Common myeloid progenitor, CD34-positive (primary cell): Measurements from ENCODE around the gene ERAP2. TPM values are rescaled to one million over a fixed set of nuclear protein-coding genes. Genes with fewer than 3 reads are reported as not detected.
A peak's percentile ranks its signal among the peaks of the same experiment; 100 is the strongest.

Source experiments
- CTCF ChIA-PET: fragments of 350-600 bp; sonication (Branson Sonifier 250); formaldehyde crosslinking; loops from one replicate; lab custom pipeline; 2021; ENCODE audit warnings: antibody characterized with exemption; lab: Charles Lee
- POLR2A ChIA-PET: fragments of 350-600 bp; sonication (Branson Sonifier 250); formaldehyde crosslinking; loops from one replicate; lab custom pipeline; 2021; ENCODE audit warnings: antibody characterized with exemption; lab: Charles Lee
- DNase-seq, 3 donors: peaks; one replicate each; pipeline versions ENCODE4 v3.0.0 to v3.0.0-alpha.2; 2013
- H3K27ac ChIP-seq, 2 experiments: 1 replicate in 1 of 2; 2 replicates in 1 of 2; pipeline ENCODE4 v1.7.0; 2013; ENCODE audit warnings: inconsistent platforms in 2 of 2, low read length in 2 of 2, mild to moderate bottlenecking in 2 of 2, low read depth in 1 of 2, moderate library complexity in 1 of 2; ENCODE audit not compliant: severe bottlenecking in 2 of 2, insufficient read depth in 1 of 2, poor library complexity in 1 of 2
- H3K27me3 ChIP-seq, 5 experiments: replicated peaks in 2 of 5; 1 replicate in 3 of 5; 2 replicates in 2 of 5; pipeline versions ENCODE4 v1.6.1 to v1.7.0; 2013; ENCODE audit warnings: low read length in 4 of 5, mild to moderate bottlenecking in 2 of 5, moderate library complexity in 2 of 5, inconsistent platforms in 1 of 5; ENCODE audit not compliant: insufficient read depth in 5 of 5, control insufficient read depth in 4 of 5
- H3K36me3 ChIP-seq, 4 experiments: 1 replicate in 2 of 4; 2 replicates in 2 of 4; pipeline versions ENCODE4 v1.6.1 to v1.7.0; 2013; ENCODE audit warnings: low read length in 3 of 4, control low read depth in 1 of 4, mild to moderate bottlenecking in 1 of 4; ENCODE audit not compliant: control insufficient read depth in 4 of 4, insufficient read depth in 4 of 4
- H3K4me1 ChIP-seq, 4 experiments: 1 replicate in 3 of 4; 2 replicates in 1 of 4; pipeline versions ENCODE4 v1.6.1 to v1.7.1; 2013; ENCODE audit warnings: low read length in 3 of 4, mild to moderate bottlenecking in 3 of 4, control low read depth in 1 of 4, inconsistent platforms in 1 of 4, moderate library complexity in 1 of 4; ENCODE audit not compliant: control insufficient read depth in 4 of 4, insufficient read depth in 4 of 4; ENCODE audit errors: control extremely low read depth in 1 of 4
- H3K4me3 ChIP-seq, 7 experiments: 1 replicate in 4 of 7; 2 replicates in 3 of 7; pipeline versions ENCODE4 v1.5.1 to v1.7.0; 2013; ENCODE audit warnings: mild to moderate bottlenecking in 7 of 7, low read length in 6 of 7, moderate library complexity in 6 of 7, inconsistent platforms in 2 of 7, low read depth in 2 of 7, control low read depth in 1 of 7; ENCODE audit not compliant: insufficient read depth in 4 of 7, control insufficient read depth in 1 of 7; ENCODE audit errors: extremely low read depth in 1 of 7
- H3K9me3 ChIP-seq, 5 experiments: 1 replicate in 4 of 5; 2 replicates in 1 of 5; pipeline versions ENCODE4 v1.6.1 to v1.7.1; 2013; ENCODE audit warnings: low read length in 4 of 5, mild to moderate bottlenecking in 2 of 5, inconsistent platforms in 1 of 5, low read depth in 1 of 5, moderate library complexity in 1 of 5; ENCODE audit not compliant: control insufficient read depth in 4 of 5, insufficient read depth in 2 of 5; ENCODE audit errors: control extremely low read depth in 1 of 5
- WGBS: methylation state at CpG from one replicate; pipeline ENCODE4 v1.1.5; 2013; ENCODE audit not compliant: insufficient coverage; 5-methylcytosine and 5-hydroxymethylcytosine counted together
- polyA plus RNA-seq: library from polyadenylated mRNA; unstranded; fragments of 120-200 nt; gene quantifications from one replicate; pipeline ENCODE4 v1.2.1, GENCODE V29; 2013

The ERAP2 gene
- polyA plus RNA-seq: 48.4 TPM

- Histone ChIP-seq H3K4me3 (peak within 1 kb of the TSS; percentile 3 to 100 (median 89)), H3K27ac (peak within 1 kb of the TSS; percentile 55 to 89)
- peak; percentile 56 to 84 (median 74) for DNase-seq
Observed at GRCh38 chr5:96876292-96876850, at the start of gene ERAP2. TSS of gene ERAP2 (plus strand) at chr5:96876500. CDS start at chr5:96879686, 3,186 bp downstream.

GRCh38 chr5:96829297-96829696 is 47.0 kb upstream of the ERAP2 start:
- Histone ChIP-seq H3K27ac (no peak overlapping the region), H3K4me1 (peaks cover 4 to 15% (median 7%) of the 10 kb centered on the region in 4 experiments), H3K27me3 (no peaks in the 10 kb centered on the region), H3K9me3 (no peaks in the 10 kb centered on the region), H3K36me3 (no peaks in the 10 kb centered on the region), H3K4me3 (no peak overlapping the region)
- CTCF ChIA-PET: no interaction called here
- POLR2A ChIA-PET: no interaction called here
- 92% methylated on average over 2 of the region's 6 CpGs for WGBS
- DNase-seq: no peak

More at GRCh38 chr5:96876292-96876850, at the start of gene ERAP2:
- ChIA-PET CTCF (interaction anchor here (0.5 to 4.3 kb wide), 12 partner anchors 8 to 288 kb away, joined by 3 to 12 read pairs (median 4); partner anchors contain the start of gene LNPEP), POLR2A (interaction anchor here (0.6 to 1.5 kb wide), 4 partner anchors 10 to 60 kb away, joined by 3 to 4 read pairs (median 4); partner anchors contain the start of gene LNPEP)
- WGBS: 0% methylated on average over 4 of the region's 6 CpGs
- no peaks in the 10 kb centered on the region for H3K9me3 ChIP-seq
- peaks cover 6 to 20% (median 11%) of the 10 kb centered on the region in 4 experiments for H3K36me3 ChIP-seq
- H3K4me1 ChIP-seq: peaks cover 16 to 34% (median 24%) of the 10 kb centered on the region in 4 experiments
- no peaks in the 10 kb centered on the region for H3K27me3 ChIP-seq

- Histone ChIP-seq H3K4me3 (no peak overlapping the region), H3K27ac (no peak overlapping the region), H3K27me3 (no peaks in the 10 kb centered on the region), H3K4me1 (peaks cover 4 to 30% (median 19%) of the 10 kb centered on the region in 4 experiments), H3K9me3 (no peaks in the 10 kb centered on the region), H3K36me3 (no peaks in the 10 kb centered on the region)
- CTCF ChIA-PET: interaction anchor here (0.8 kb wide), 1 partner anchor 12 kb away, joined by 3 read pairs; no protein-coding TSS in a partner anchor
- POLR2A ChIA-PET: no interaction called here
- no peak for DNase-seq
- WGBS: 100% methylated on average over 2 of the region's 3 CpGs
Observed at GRCh38 chr5:96834016-96834415, 42.3 kb upstream of the ERAP2 start.

- Histone ChIP-seq H3K27me3 (no peaks in the 10 kb centered on the region), H3K9me3 (no peaks in the 10 kb centered on the region), H3K4me1 (peaks cover 2 to 38% (median 17%) of the 10 kb centered on the region in 4 experiments), H3K27ac (no peak overlapping the region), H3K4me3 (no peak overlapping the region), H3K36me3 (no peaks in the 10 kb centered on the region)
- ChIA-PET CTCF (no interaction called here), POLR2A (no interaction called here)
- WGBS: no CpG with 5 or more reads among the region's 2 CpGs
- peak; percentile 7 to 60 (median 45) for DNase-seq
Observed at GRCh38 chr5:96835791-96836191, 40.5 kb upstream of the ERAP2 start.

- CTCF ChIA-PET: no interaction called here
- no peaks in the 10 kb centered on the region for H3K9me3 ChIP-seq
- POLR2A ChIA-PET: no interaction called here
- no peak for DNase-seq
- H3K4me1 ChIP-seq: peaks cover 0 to 33% (median 13%) of the 10 kb centered on the region in 4 experiments
- WGBS: no CpG with 5 or more reads among the region's 1 CpG
- no peaks in the 10 kb centered on the region for H3K36me3 ChIP-seq
- H3K4me3 ChIP-seq: no peak overlapping the region
- no peaks in the 10 kb centered on the region for H3K27me3 ChIP-seq
- H3K27ac ChIP-seq: no peak overlapping the region
Observed at GRCh38 chr5:96836817-96837216, 39.5 kb upstream of the ERAP2 start.

- peaks cover 0 to 33% (median 13%) of the 10 kb centered on the region in 4 experiments for H3K4me1 ChIP-seq
- H3K27me3 ChIP-seq: no peaks in the 10 kb centered on the region
- no peaks in the 10 kb centered on the region for H3K9me3 ChIP-seq
- H3K36me3 ChIP-seq: no peaks in the 10 kb centered on the region
- whole genome bisulfite sequencing: 86% methylated on average over 10 of the region's 14 CpGs
- no peak for DNase-seq
- ChIA-PET POLR2A (no interaction called here), CTCF (no interaction called here)
- H3K4me3 ChIP-seq: no peak overlapping the region
- no peak overlapping the region for H3K27ac ChIP-seq
Observed at GRCh38 chr5:96837303-96837702, 39.0 kb upstream of the ERAP2 start.
